Gastrocnemius medialis (tissue), 4 donors: ENCODE data around the gene PANK4.

Experiments
- POLR2A ChIP-seq, 2 donors: fragments of 450-650 bp; IDR thresholded peaks; one replicate each; pipeline ENCODE4 v1.6.1; 2017; ENCODE audit warnings: antibody characterized with exemption in 2 of 2, mild to moderate bottlenecking in 2 of 2, moderate library complexity in 2 of 2
- TF ChIP-seq, protein P1 (sequence below), 5 experiments: fragments of 450-650 bp in 3 of 5; fragments of 200-600 bp in 2 of 5; sonication (generic) in 2 of 5; IDR thresholded peaks in 4 of 5; conservative IDR thresholded peaks in 1 of 5; 1 replicate in 4 of 5; 2 replicates in 1 of 5; pipeline ENCODE4 v1.5.1; 2016 to 2019; ENCODE audit warnings: antibody characterized with exemption in 5 of 5, mild to moderate bottlenecking in 3 of 5, moderate library complexity in 3 of 5

DNA sequence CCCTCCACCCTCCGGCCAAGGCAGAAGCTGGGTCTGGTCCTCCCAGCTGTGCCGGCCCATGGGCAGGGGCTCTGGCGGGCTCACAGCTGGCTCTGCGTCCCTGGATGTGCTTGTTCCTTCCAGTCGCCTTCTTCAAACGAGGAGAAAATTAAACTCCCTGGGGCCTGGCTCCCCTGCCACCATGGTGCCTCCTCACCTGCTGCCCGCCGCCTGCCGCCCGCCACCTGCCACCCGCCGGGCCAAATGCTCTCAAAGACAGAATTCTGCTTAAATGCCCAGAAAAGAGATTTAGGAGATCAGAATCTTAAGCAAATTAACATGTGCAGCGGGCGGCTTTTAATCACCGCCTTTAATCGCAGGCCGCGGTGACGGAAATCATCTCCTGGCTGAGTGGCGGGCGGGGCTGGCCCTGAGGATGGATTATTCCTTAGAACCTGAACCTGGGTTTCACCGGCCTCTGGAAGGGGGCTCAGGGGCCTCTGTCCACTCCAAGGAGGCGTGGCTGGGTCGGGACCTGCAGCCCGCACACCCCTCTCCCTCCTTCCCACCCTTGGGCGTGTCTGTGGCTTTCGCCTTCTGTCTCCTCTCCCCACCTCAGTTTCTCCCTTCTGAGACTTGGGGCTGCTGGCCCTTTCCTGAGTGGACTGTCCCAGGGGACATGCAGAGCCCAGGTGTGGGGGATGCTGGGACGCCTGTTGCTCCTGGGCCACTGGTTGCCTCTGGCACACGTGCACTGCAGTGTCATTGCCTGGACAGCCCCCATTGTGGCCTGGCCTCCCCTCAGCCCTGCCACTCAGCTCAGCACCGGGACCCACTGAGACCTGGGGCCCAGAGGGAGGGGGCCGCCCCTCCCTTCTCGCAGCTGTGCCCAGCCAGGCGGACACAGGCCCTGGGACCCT lies 60.8 kb downstream of the PANK4 start:
- TF ChIP-seq, protein P1, sequence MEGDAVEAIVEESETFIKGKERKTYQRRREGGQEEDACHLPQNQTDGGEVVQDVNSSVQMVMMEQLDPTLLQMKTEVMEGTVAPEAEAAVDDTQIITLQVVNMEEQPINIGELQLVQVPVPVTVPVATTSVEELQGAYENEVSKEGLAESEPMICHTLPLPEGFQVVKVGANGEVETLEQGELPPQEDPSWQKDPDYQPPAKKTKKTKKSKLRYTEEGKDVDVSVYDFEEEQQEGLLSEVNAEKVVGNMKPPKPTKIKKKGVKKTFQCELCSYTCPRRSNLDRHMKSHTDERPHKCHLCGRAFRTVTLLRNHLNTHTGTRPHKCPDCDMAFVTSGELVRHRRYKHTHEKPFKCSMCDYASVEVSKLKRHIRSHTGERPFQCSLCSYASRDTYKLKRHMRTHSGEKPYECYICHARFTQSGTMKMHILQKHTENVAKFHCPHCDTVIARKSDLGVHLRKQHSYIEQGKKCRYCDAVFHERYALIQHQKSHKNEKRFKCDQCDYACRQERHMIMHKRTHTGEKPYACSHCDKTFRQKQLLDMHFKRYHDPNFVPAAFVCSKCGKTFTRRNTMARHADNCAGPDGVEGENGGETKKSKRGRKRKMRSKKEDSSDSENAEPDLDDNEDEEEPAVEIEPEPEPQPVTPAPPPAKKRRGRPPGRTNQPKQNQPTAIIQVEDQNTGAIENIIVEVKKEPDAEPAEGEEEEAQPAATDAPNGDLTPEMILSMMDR (IDR thresholded peaks at IDR 0.05 in 4 of 5, conservative IDR thresholded peaks at IDR 0.05 in 1 of 5), result no peak
- no peak for TF ChIP-seq POLR2A (IDR thresholded peaks at IDR 0.05)
